Progenitor cell of endocrine pancreas (in vitro differentiated cells): ENCODE data around the gene FLVCR1. TPM values are rescaled to one million over a fixed set of nuclear protein-coding genes. Genes with fewer than 3 reads are reported as not detected.

ENCODE experiments used
- DNase-seq: peaks from one replicate; pipeline ENCODE4 v3.0.0; 2021; ENCODE audit warnings: low spot score; ENCODE audit not compliant: unreplicated experiment
- H3K27ac Mint-ChIP-seq: 2 replicates; pipeline ENCODE4 v1.8.0; 2021; ENCODE audit warnings: mild to moderate bottlenecking, moderate library complexity, mixed read lengths
- H3K27me3 Mint-ChIP-seq: 2 replicates; pipeline ENCODE4 v1.8.0; 2021; ENCODE audit warnings: mixed read lengths
- H3K36me3 Mint-ChIP-seq: 2 replicates; pipeline ENCODE4 v1.8.0; 2022; ENCODE audit warnings: mixed read lengths; ENCODE audit not compliant: insufficient read depth
- H3K4me1 Mint-ChIP-seq: 2 replicates; pipeline ENCODE4 v1.8.0; 2021; ENCODE audit warnings: low read depth, mixed read lengths
- H3K4me3 Mint-ChIP-seq: 2 replicates; pipeline ENCODE4 v1.8.0; 2021; ENCODE audit warnings: low read depth, mild to moderate bottlenecking, moderate library complexity, mixed read lengths
- H3K9me3 Mint-ChIP-seq: 2 replicates; pipeline ENCODE4 v1.8.0; 2021; ENCODE audit warnings: low read depth, mixed read lengths
- CTCF ChIP-seq: fragments of 200-600 bp; sonication (generic); IDR thresholded peaks from one replicate; pipeline ENCODE4 v1.5.0; 2021; ENCODE audit warnings: antibody characterized with exemption, mild to moderate bottlenecking; ENCODE audit not compliant: unreplicated experiment
- total RNA-seq: library from RNA; stranded (reverse); gene quantifications from 2 replicates; pipeline ENCODE4 v1.2.1, GENCODE V29; 2021

FLVCR1 gene
- total RNA-seq, 1 donor from 2014 or later = 31.4 TPM

- no peak for TF ChIP-seq CTCF
- Mint-ChIP-seq H3K27me3 (peaks cover 10% of the 10 kb centered on the region), H3K4me1 (no peaks in the 10 kb centered on the region), H3K4me3 (no peak overlapping the region), H3K9me3 (peaks cover 13% of the 10 kb centered on the region), H3K36me3 (peaks cover 4% of the 10 kb centered on the region), H3K27ac (no peak overlapping the region)
- DNase-seq = no peak
These were observed 87.0 kb downstream of the FLVCR1 start for GRCh38 chr1:212945056-212945455.

- H3K9me3 Mint-ChIP-seq = peaks cover 10% of the 10 kb centered on the region
- no peak overlapping the region for H3K27ac Mint-ChIP-seq
- H3K4me3 Mint-ChIP-seq = no peak overlapping the region
- no peak for DNase-seq
- peaks cover 2% of the 10 kb centered on the region for H3K4me1 Mint-ChIP-seq
- TF ChIP-seq CTCF = no peak
- peaks cover 3% of the 10 kb centered on the region for H3K36me3 Mint-ChIP-seq
- H3K27me3 Mint-ChIP-seq = peaks cover 12% of the 10 kb centered on the region
These were observed 87.5 kb downstream of the FLVCR1 start for GRCh38 chr1:212945463-212946160.

- no peak overlapping the region for H3K4me3 Mint-ChIP-seq
- peaks cover 14% of the 10 kb centered on the region for H3K27me3 Mint-ChIP-seq
- H3K4me1 Mint-ChIP-seq = peaks cover 2% of the 10 kb centered on the region
- no peak for TF ChIP-seq CTCF
- DNase-seq = no peak
- peaks cover 3% of the 10 kb centered on the region for H3K9me3 Mint-ChIP-seq
- H3K27ac Mint-ChIP-seq = no peak overlapping the region
- H3K36me3 Mint-ChIP-seq = no peaks in the 10 kb centered on the region
These were observed 88.8 kb downstream of the FLVCR1 start for GRCh38 chr1:212946872-212947271.

Other genes with a start within 250 kb of the FLVCR1 start
- gene ATF3, start 249.5 kb upstream of the FLVCR1 start, total RNA-seq = 14.6 and 18.2 TPM in 2 replicates
- gene BATF3, start 158.4 kb upstream of the FLVCR1 start, total RNA-seq = 0.53 and 0.55 TPM in 2 replicates
- 37.2 and 41.1 TPM in 2 replicates for gene NSL1, start 66.5 kb upstream of the FLVCR1 start, total RNA-seq
- 12.1 and 15.0 TPM in 2 replicates for gene TATDN3, start 66.4 kb upstream of the FLVCR1 start, total RNA-seq
- gene SPATA45, start 10.6 kb upstream of the FLVCR1 start, total RNA-seq = 0.69 TPM in 1 of 2 replicates, not detected in the other
- 15.8 and 17.8 TPM in 2 replicates for gene VASH2, start 92.3 kb downstream of the FLVCR1 start, total RNA-seq
- gene ANGEL2, start 157.6 kb downstream of the FLVCR1 start, total RNA-seq = 50.3 and 50.6 TPM in 2 replicates
- 24.3 and 27.8 TPM in 2 replicates for gene RPS6KC1, start 193.0 kb downstream of the FLVCR1 start, total RNA-seq